Gastroesophageal sphincter (tissue), 4 donors: ENCODE results near the gene SMOC1. TPM values are rescaled to one million over a fixed set of nuclear protein-coding genes. Genes with fewer than 3 reads are reported as not detected.

Source experiments
- ATAC-seq: fragments of 150-250 bp; one replicate; pipeline ENCODE4 v1.9.1; 2016; ENCODE audit warnings: mild to moderate bottlenecking, moderate library complexity
- H3K27ac ChIP-seq, 4 donors: fragments of 200-600 bp; sonication (generic) in 3 of 4; 1 replicate in 3 of 4; 2 replicates in 1 of 4; pipeline ENCODE4 v1.5.1; 2016 to 2019
- H3K27me3 ChIP-seq: fragments of 200-600 bp; sonication (generic); one replicate; pipeline ENCODE4 v1.5.1; 2019
- H3K36me3 ChIP-seq, 2 donors: fragments of 200-600 bp; sonication (generic); one replicate each; pipeline ENCODE4 v1.5.1; 2019; ENCODE audit warnings: control low read depth in 1 of 2
- H3K4me1 ChIP-seq, 3 donors: fragments of 200-600 bp; sonication (generic); 1 replicate in 2 of 3; 2 replicates in 1 of 3; pipeline ENCODE4 v1.5.1; 2016 to 2019; ENCODE audit warnings: control low read depth in 2 of 3
- H3K4me3 ChIP-seq, 2 donors: fragments of 200-600 bp; sonication (generic); one replicate each; pipeline ENCODE4 v1.5.1; 2019; ENCODE audit warnings: mild to moderate bottlenecking in 1 of 2, moderate library complexity in 1 of 2
- H3K9me3 ChIP-seq, 3 donors: fragments of 200-600 bp; sonication (generic); one replicate each; pipeline ENCODE4 v1.5.1; 2017 to 2019; ENCODE audit warnings: control low read depth in 2 of 3
- EP300 ChIP-seq: sonication (generic); formaldehyde crosslinking; IDR thresholded peaks from one replicate; pipeline ENCODE4 v1.6.1; 2017; ENCODE audit warnings: antibody characterized with exemption, mild to moderate bottlenecking
- POLR2A ChIP-seq, 2 donors: fragments of 450-650 bp; IDR thresholded peaks; one replicate each; pipeline ENCODE4 v1.6.1; 2017; ENCODE audit warnings: antibody characterized with exemption in 2 of 2, mild to moderate bottlenecking in 2 of 2, moderate library complexity in 1 of 2
- POLR2AphosphoS5 ChIP-seq: sonication (generic); formaldehyde crosslinking; IDR thresholded peaks from one replicate; pipeline ENCODE4 v1.6.1; 2017; ENCODE audit warnings: antibody characterized with exemption
- WGBS, 2 donors: methylation state at CpG; one replicate each; pipeline ENCODE4 v1.1.5; 2018; ENCODE audit warnings: low coverage in 1 of 2; 5-methylcytosine and 5-hydroxymethylcytosine counted together
- total RNA-seq, 4 donors: library from RNA; depleted of rRNA; stranded (reverse); fragments of >200 nt; gene quantifications; one replicate each; pipeline ENCODE4 v1.1.0, GENCODE V29; 2016
- TF ChIP-seq, protein P1 (sequence below), 4 experiments: fragments of 200-600 bp in 2 of 4; fragments of 450-650 bp in 2 of 4; sonication (generic) in 1 of 4; IDR thresholded peaks; one replicate each; pipeline ENCODE4 v1.5.1; 2017 to 2019; ENCODE audit warnings: antibody characterized with exemption in 4 of 4, mild to moderate bottlenecking in 2 of 4, moderate library complexity in 2 of 4

SMOC1 gene
- total RNA-seq, 4 donors from 2014 or later: 0.19 to 11.8 (median 0.31) TPM; not detected in 1

DNA sequence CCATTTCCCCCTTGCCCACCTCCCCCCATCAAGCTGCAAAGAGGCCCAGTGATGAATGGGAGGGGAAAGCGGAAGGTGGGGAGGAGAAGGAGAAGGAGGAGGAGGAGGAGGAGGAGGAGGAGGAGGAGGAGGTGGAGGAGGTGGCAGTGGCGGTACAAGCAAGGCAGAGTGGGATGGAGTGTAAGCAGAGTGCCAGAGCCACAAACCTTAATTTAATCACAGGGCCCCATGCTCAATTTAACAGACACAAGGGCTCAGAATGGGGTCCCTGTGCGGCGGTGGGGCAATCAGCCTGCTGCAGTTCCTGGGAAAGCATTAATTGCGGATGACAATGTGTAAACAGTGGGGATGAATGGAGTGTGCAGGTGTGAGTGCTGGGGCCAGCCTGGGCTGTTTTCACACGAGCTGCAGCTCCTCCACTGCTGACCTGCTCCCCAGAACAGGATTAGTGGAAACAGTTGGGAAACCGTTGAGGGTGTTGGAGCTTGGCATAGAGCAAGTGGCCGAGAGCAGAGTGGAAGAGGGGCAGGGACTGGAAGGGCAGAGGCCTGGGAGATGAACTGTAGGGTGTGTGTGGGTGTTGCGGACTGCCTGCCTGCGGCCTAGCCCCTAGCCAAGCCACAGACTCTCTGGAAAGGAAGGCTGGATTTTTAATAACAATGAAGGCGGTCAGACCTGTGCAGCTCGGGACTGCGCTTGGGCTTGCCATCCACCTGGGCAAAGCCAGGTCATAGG is 36.4 kb upstream of the SMOC1 start:
- 49 to 60% methylated on average over 3 to 12 of the region's 13 CpGs for WGBS, 2 donors
- Histone ChIP-seq H3K27ac (no peak overlapping the region), H3K4me3 (no peak overlapping the region), H3K36me3 (no peaks in the 10 kb centered on the region), H3K9me3 (no peaks in the 10 kb centered on the region), H3K4me1 (no peaks in the 10 kb centered on the region), H3K27me3 (peaks cover 61% of the 10 kb centered on the region)
- TF ChIP-seq, protein P1, sequence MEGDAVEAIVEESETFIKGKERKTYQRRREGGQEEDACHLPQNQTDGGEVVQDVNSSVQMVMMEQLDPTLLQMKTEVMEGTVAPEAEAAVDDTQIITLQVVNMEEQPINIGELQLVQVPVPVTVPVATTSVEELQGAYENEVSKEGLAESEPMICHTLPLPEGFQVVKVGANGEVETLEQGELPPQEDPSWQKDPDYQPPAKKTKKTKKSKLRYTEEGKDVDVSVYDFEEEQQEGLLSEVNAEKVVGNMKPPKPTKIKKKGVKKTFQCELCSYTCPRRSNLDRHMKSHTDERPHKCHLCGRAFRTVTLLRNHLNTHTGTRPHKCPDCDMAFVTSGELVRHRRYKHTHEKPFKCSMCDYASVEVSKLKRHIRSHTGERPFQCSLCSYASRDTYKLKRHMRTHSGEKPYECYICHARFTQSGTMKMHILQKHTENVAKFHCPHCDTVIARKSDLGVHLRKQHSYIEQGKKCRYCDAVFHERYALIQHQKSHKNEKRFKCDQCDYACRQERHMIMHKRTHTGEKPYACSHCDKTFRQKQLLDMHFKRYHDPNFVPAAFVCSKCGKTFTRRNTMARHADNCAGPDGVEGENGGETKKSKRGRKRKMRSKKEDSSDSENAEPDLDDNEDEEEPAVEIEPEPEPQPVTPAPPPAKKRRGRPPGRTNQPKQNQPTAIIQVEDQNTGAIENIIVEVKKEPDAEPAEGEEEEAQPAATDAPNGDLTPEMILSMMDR (IDR thresholded peaks at IDR 0.05): no peak
- TF ChIP-seq EP300 (no peak), POLR2AphosphoS5 (no peak), POLR2A (IDR thresholded peaks at IDR 0.05) (no peak)
- ATAC-seq: no peak

- 88% methylated on average over 2 of the region's 2 CpGs; no CpG with 5 or more reads in 1 of the 2 donors for WGBS, 2 donors
Observed at GRCh38 chr14:69844171-69844570, 35.0 kb upstream of the SMOC1 start.

GRCh38 chr14:69845050-69845581 is 34.1 kb upstream of the SMOC1 start:
- TF ChIP-seq POLR2A (IDR thresholded peaks at IDR 0.05): no peak
- TF ChIP-seq EP300: no peak
- no peak for TF ChIP-seq POLR2AphosphoS5
- TF ChIP-seq, protein P1 (IDR thresholded peaks at IDR 0.05): no peak
- Histone ChIP-seq H3K27ac (no peak overlapping the region), H3K9me3 (no peaks in the 10 kb centered on the region), H3K4me3 (no peak overlapping the region), H3K27me3 (peaks cover 70% of the 10 kb centered on the region), H3K4me1 (no peaks in the 10 kb centered on the region), H3K36me3 (no peaks in the 10 kb centered on the region)
- ATAC-seq: no peak
- 74% methylated on average over 2 of the region's 2 CpGs; no CpG with 5 or more reads in 1 of the 2 donors for WGBS, 2 donors

More at GRCh38 chr14:69844171-69844570, 35.0 kb upstream of the SMOC1 start:
- H3K27me3 ChIP-seq: peaks cover 71% of the 10 kb centered on the region
- no peaks in the 10 kb centered on the region for H3K4me1 ChIP-seq
- no peaks in the 10 kb centered on the region for H3K9me3 ChIP-seq
- no peak overlapping the region for H3K27ac ChIP-seq
- ATAC-seq: no peak
- TF ChIP-seq POLR2A (IDR thresholded peaks at IDR 0.05): no peak
- TF ChIP-seq EP300: no peak
- H3K4me3 ChIP-seq: no peak overlapping the region
- H3K36me3 ChIP-seq: no peaks in the 10 kb centered on the region

GRCh38 chr14:69845787-69846186 is 33.4 kb upstream of the SMOC1 start:
- peaks cover 68% of the 10 kb centered on the region for H3K27me3 ChIP-seq
- no peaks in the 10 kb centered on the region for H3K4me1 ChIP-seq
- 27 to 31% methylated on average over 5 of the region's 5 CpGs for WGBS, 2 donors
- no peak for ATAC-seq
- no peak overlapping the region for H3K27ac ChIP-seq
- no peak for TF ChIP-seq POLR2AphosphoS5
- TF ChIP-seq POLR2A (IDR thresholded peaks at IDR 0.05): no peak
- TF ChIP-seq, protein P1 (IDR thresholded peaks at IDR 0.05): no peak
- no peak for TF ChIP-seq EP300
- H3K36me3 ChIP-seq: no peaks in the 10 kb centered on the region
- H3K4me3 ChIP-seq: no peak overlapping the region
- H3K9me3 ChIP-seq: no peaks in the 10 kb centered on the region

- Histone ChIP-seq H3K9me3 (no peaks in the 10 kb centered on the region), H3K27me3 (peaks cover 52% of the 10 kb centered on the region), H3K27ac (no peak overlapping the region), H3K4me1 (no peaks in the 10 kb centered on the region), H3K4me3 (no peak overlapping the region), H3K36me3 (no peaks in the 10 kb centered on the region)
- no peak for TF ChIP-seq POLR2A (IDR thresholded peaks at IDR 0.05)
- WGBS, 2 donors: 100% methylated on average over 1 of the region's 2 CpGs; no CpG with 5 or more reads in 1 of the 2 donors
- ATAC-seq: no peak
Observed at GRCh38 chr14:69848156-69848555, 31.1 kb upstream of the SMOC1 start.

DNA sequence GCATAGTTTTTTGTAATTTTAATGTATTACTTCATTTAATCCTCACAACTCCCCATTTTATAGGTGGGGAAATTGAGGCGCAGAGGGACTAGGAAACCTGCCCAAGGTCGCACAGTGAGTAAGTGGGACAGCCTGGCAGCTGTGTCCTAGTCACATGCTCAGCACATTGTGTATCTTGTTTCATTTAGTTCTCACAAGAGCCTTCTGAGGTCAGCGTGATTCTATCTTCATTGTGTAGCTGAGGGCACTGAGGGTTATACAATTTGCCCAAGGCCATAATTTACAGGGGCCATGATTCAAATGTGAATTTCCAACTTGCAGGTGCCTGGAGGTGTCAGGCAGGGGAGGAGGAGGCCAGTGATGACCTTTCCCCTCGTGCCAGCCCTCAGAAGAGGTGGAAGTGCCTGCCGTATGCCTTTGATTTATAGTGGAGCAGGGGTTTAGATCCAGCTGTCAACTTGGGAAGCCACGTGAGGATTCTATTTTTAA is 30.3 kb upstream of the SMOC1 start:
- H3K36me3 ChIP-seq: no peaks in the 10 kb centered on the region
- H3K4me3 ChIP-seq: no peak overlapping the region
- H3K27me3 ChIP-seq: peaks cover 44% of the 10 kb centered on the region
- no peaks in the 10 kb centered on the region for H3K4me1 ChIP-seq
- 40 to 52% methylated on average over 3 to 4 of the region's 6 CpGs for WGBS, 2 donors
- no peaks in the 10 kb centered on the region for H3K9me3 ChIP-seq
- no peak overlapping the region for H3K27ac ChIP-seq
- TF ChIP-seq POLR2AphosphoS5: no peak
- no peak for TF ChIP-seq EP300
- no peak for TF ChIP-seq POLR2A (IDR thresholded peaks at IDR 0.05)
- TF ChIP-seq, protein P1 (IDR thresholded peaks at IDR 0.05): no peak
- ATAC-seq: no peak
